HG03108 (cell line): ENCODE results near the gene PTGDR2.

Experiments
- ATAC-seq: cut with Tn5 transposase; IDR thresholded peaks from one replicate; pipeline ENCODE4 v1.9.1; 2021; ENCODE audit warnings: moderate library complexity; ENCODE audit not compliant: unreplicated experiment

Gene PTGDR2

GRCh38 chr11:60858731-60859464 is 3.1 kb upstream of the PTGDR2 start:
- ATAC-seq = no peak

- ATAC-seq = no peak
Observed at GRCh38 chr11:60858236-60858635, 2.5 kb upstream of the PTGDR2 start.

- ATAC-seq = no peak
Observed at GRCh38 chr11:60857378-60858232, 1.9 kb upstream of the PTGDR2 start.

- no peak for ATAC-seq
Observed at GRCh38 chr11:60854847-60855725, 664 bp downstream of the PTGDR2 start.

GRCh38 chr11:60854140-60854846 is 1.5 kb downstream of the PTGDR2 start:
- ATAC-seq = no peak

- no peak for ATAC-seq
Observed at GRCh38 chr11:60852982-60853950, 2.5 kb downstream of the PTGDR2 start.

GRCh38 chr11:60852117-60852981 is 3.4 kb downstream of the PTGDR2 start:
- ATAC-seq = no peak

GRCh38 chr11:60851327-60852104 is 4.2 kb downstream of the PTGDR2 start:
- ATAC-seq = no peak

GRCh38 chr11:60849641-60850520 is 5.9 kb downstream of the PTGDR2 start:
- no peak for ATAC-seq

GRCh38 chr11:60848714-60849151 is 7.0 kb downstream of the PTGDR2 start:
- no peak for ATAC-seq

GRCh38 chr11:60847896-60848295 is 7.9 kb downstream of the PTGDR2 start:
- no peak for ATAC-seq

GRCh38 chr11:60847281-60847680 is 8.5 kb downstream of the PTGDR2 start:
- no peak for ATAC-seq

GRCh38 chr11:60845338-60845737 is 10.4 kb downstream of the PTGDR2 start:
- no peak for ATAC-seq

- no peak for ATAC-seq
Observed at GRCh38 chr11:60844870-60845221, 10.9 kb downstream of the PTGDR2 start.

- no peak for ATAC-seq
Observed at GRCh38 chr11:60844045-60844869, 11.5 kb downstream of the PTGDR2 start.
